Activated naive CD4-positive, alpha-beta T cell treated with anti-CD3 and anti-CD28 coated beads, Interleukin-2, amount 50 U/mL, for 72 hours (primary cell): Measurements from ENCODE around the gene LGI4. TPM values are rescaled to one million over a fixed set of nuclear protein-coding genes. Genes with fewer than 3 reads are reported as not detected.

Experiments used
- ATAC-seq, 2 donors: fragments of 150-1000 bp; cut with Tn5 transposase; 2 replicates each; pipeline ENCODE4 v1.10.0; 2021; ENCODE audit warnings: mild to moderate bottlenecking in 2 of 2, moderate library complexity in 2 of 2
- DNase-seq, 2 donors: peaks; one replicate each; pipeline ENCODE4 v3.0.0; 2021 to 2022; ENCODE audit warnings: low spot score in 2 of 2
- H3K27ac Mint-ChIP-seq, 2 donors: one replicate each; pipeline ENCODE4 v1.8.0; 2022; ENCODE audit warnings: mild to moderate bottlenecking in 2 of 2, mixed read lengths in 2 of 2
- H3K36me3 Mint-ChIP-seq, 2 donors: one replicate each; pipeline ENCODE4 v1.8.0; 2022; ENCODE audit warnings: mixed read lengths in 2 of 2
- H3K9me3 Mint-ChIP-seq, 2 donors: one replicate each; pipeline ENCODE4 v1.8.0; 2022; ENCODE audit warnings: mixed read lengths in 2 of 2
- total RNA-seq, 2 donors: library from RNA; stranded (reverse); gene quantifications; one replicate each; pipeline ENCODE4 v1.2.3, GENCODE V29; 2022

LGI4 gene
- total RNA-seq, 2 donors from 2014 or later, result 1.5 to 2.7 TPM

DNA sequence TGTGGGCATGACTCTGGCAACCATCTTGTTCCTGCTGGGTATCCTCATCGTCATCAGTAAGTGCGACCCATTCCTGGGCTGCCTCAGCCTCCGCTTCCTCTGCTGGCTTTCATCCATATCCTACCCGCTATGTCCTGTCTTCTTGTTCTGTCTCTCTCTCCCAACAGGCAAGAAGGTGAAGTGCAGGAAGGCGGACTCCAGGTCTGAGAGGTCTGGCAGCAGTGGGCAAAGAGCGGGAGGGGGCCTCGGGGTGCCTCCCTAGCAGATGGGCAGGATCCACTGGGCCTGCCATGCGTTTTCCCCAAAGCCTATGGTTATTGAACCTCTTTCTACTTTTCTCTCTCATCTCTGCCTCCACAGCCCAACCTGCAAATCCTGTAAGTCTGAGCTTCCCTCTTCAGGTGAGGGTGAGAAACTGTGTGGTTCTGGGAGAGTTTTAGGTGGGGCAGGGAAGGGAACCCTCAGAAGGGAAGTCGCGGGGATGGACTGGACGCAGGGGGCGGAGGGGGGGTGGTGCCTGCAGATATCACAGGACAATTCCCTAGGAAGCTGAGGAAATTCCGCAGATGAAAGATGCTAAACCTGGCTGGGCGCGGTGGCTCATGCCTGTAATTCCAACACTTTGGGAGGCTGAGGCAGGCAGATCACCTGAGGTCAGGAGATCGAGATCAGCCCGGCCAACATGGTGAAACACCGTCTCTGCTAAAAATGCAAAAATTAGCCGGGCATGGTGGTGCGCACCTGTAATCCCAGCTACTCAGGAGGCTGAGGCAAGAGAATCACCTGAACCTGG is 16.6 kb upstream of the LGI4 start:
- ATAC-seq, result no peak

DNA sequence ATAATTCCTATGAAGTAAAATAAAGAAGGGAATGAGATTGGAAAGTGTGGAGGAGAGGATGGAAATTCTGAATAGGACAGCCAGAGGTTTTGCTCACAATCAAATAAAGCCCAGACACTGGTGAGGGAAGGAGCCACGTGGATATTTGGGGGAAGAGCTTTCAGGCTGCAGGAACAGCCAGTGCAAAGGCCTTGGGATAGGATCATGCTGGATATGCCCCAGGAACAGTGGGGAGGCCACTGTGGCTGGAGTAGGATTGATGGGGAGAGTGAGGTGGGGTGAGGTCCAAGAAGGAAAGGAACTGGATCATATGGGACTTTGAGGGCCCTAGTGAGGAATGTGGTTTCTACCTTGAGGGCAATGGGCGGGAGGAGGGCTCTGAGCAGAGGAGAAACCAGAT is 15.6 kb upstream of the LGI4 start:
- no peak for ATAC-seq
- Mint-ChIP-seq H3K27ac (no peak overlapping the region), H3K9me3 (no peaks in the 10 kb centered on the region), H3K36me3 (peaks cover 9 to 10% of the 10 kb centered on the region in 2 donors)
- DNase-seq, result no peak

More for the DNA sequence above, 16.6 kb upstream of the LGI4 start:
- Mint-ChIP-seq H3K36me3 (peaks cover 19 to 20% of the 10 kb centered on the region in 2 donors), H3K27ac (no peak overlapping the region), H3K9me3 (no peaks in the 10 kb centered on the region)
- DNase-seq, result no peak

DNA sequence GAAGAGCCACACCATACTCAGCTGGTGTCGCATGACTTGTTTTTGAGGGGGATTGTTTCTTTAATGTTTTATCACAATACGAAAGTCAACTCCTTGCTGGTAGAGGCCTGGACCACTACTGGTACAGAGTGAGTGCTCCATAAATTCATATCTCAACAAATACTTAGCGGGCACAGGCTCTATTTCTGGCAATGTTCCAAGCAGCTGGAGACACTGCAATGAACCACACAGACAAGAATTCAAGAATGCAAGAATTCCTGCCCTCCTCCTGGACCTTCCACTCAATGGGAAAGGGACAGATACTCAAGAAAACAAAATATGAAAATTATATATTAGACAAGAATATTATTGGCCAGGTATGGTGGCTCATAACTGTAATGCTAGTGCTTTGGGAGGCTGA is 14.6 kb upstream of the LGI4 start:
- H3K27ac Mint-ChIP-seq, result no peak overlapping the region
- DNase-seq, result no peak
- ATAC-seq, result no peak
- H3K36me3 Mint-ChIP-seq, result no peaks in the 10 kb centered on the region
- H3K9me3 Mint-ChIP-seq, result no peaks in the 10 kb centered on the region

DNA sequence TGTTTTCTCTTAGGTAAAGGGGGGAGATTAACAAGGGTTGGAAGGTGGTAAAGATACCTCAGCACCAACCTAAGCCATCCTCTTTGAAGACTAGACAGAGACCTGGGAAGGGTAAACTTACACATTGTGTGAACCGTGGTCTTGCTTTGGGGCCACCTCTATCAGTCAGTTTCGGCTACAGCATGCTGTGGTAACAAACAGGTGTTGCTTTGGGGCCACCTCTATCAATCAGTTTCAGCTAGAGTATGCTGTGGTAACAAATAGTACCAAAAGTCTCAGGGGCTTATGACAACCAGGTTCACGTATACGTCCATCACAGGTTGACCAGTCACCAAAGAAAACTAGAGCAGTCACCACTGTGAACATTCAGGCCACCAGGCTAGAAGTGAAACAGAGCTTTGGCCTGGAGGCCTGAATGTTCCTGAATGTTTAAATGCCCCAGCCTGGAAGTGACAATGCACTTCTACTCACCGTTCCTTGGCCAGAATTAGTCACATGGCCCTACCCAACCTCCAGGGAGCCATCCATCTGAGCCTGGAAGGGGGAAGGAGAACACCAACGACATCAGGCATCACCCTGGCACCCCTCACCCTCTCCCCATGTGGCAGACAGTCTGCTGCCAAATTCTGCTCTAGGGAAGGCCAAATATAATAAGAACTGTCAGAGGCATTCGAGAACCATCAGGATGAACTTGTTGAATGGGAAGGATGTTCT is 12.0 kb upstream of the LGI4 start:
- ATAC-seq (no peak), DNase-seq (no peak)
- Mint-ChIP-seq H3K9me3 (no peaks in the 10 kb centered on the region), H3K36me3 (no peaks in the 10 kb centered on the region), H3K27ac (peak overlapping the region in 1 of 2 donors; percentile 45)

DNA sequence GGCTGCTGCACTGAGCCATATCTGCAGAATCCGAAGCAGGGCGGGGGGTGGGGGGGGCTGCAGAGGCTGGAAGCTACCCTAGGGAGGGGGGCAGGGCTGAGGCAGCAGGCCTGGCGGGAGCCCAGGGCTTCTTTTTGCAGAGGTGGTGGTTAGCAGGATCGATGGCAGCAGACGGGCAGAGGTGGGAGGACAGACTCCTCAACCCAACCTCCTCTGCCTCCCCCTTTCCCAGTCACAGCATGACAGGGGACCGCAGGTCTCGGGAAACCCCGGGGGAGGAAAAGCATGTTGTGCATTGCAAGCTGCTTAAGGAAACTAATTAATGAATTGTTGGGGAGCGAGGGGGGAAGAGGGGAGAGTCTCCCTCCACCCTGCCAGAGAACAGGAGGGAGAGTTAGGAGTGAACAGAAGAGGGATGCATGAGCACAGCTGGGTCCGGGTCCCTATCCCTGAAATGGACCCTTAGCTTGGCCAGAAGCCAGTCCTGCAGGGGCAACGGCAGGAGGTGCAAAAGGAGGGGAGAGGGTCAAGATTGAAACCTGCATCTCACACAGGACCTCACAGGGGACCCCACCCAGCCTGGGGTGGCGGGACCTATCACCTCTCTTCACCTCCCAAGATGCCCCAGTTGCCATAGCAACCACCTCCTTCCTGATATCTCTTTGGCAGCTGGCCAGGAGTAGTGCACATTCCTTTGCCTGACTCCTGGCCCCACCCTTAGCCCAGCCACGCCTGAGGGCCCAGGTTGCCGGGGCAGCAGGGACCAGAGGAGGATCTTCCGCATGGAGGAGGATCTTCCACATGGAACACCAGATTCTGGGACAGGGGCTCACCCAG is 10.0 kb upstream of the LGI4 start:
- no peak for ATAC-seq
- no peak overlapping the region for H3K27ac Mint-ChIP-seq
- H3K36me3 Mint-ChIP-seq, result no peaks in the 10 kb centered on the region
- no peak for DNase-seq
- H3K9me3 Mint-ChIP-seq, result no peaks in the 10 kb centered on the region

DNA sequence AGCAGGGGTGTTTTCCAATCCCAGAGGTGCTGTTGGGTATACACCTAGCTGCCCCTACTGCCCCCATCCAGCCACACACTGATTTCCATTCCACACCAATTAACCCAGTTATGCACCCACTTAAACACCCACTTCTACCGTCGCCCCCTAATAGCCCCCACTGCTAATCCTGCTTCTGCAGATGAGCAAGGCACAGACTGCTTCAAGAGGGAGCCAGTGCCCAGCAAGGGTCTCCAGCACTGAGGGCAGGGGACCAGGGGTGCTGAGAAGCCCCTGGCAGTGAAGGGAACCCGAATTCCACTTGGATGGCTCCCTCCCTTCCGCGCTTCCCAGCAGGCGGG is 9.4 kb upstream of the LGI4 start:
- no peaks in the 10 kb centered on the region for H3K9me3 Mint-ChIP-seq
- no peak overlapping the region for H3K27ac Mint-ChIP-seq
- H3K36me3 Mint-ChIP-seq, result no peaks in the 10 kb centered on the region
- DNase-seq, result no peak
- ATAC-seq, result no peak

DNA sequence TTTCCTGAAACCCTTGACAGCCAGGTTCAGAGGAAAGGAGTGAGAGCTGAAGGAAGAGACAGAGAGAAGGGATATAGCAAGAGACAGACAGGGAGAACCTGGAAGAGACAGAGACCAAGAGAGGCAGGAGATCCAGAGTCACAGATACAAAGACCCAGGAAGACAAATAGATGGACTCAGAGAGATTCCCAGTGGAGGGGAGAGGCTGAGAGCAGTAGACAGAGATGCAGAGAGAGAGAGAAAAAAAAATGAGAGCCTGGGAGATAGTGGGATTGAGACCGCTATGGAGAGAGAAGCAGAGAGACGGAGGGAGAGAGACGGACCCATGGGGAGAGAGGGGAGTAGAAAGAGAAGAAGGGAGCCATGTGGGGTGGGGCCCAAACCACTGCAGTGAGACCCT is 9.0 kb upstream of the LGI4 start:
- Mint-ChIP-seq H3K9me3 (no peaks in the 10 kb centered on the region), H3K27ac (no peak overlapping the region), H3K36me3 (no peaks in the 10 kb centered on the region)
- ATAC-seq, result no peak
- DNase-seq, result no peak

DNA sequence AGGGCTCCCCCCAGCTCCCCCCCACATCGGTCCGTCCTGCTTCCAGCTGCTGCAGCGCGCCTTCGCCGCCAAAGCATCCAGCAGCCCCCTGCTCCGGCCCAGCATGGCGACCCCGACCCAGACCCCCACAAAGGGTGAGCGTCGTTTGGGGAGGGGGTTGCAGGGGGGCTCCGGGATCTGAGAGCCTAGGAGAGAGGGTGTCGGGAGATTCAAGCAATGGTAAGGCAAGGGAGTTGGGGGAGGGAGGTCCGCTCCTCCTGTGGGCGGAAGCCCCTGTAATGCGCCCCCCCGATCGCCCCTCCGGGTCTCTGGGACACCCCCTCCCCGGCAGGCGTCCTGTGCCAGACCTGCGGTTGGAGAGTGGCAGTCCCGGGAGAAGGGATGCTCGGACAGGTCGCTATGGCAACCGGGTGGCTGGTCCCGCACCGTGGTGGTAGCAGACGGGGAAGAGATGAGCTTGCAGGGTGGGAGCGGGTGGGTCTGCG is 8.4 kb upstream of the LGI4 start, which contains the start of gene FXYD7:
Gene FXYD7 (plus strand): TSS at position 25 of the 485 bp plus-strand sequence. CDS start 79 bp downstream, at position 104.
- Mint-ChIP-seq H3K9me3 (no peaks in the 10 kb centered on the region), H3K36me3 (no peaks in the 10 kb centered on the region), H3K27ac (no peak within 1 kb of the TSS)
- DNase-seq (no peak), ATAC-seq (no peak)

DNA sequence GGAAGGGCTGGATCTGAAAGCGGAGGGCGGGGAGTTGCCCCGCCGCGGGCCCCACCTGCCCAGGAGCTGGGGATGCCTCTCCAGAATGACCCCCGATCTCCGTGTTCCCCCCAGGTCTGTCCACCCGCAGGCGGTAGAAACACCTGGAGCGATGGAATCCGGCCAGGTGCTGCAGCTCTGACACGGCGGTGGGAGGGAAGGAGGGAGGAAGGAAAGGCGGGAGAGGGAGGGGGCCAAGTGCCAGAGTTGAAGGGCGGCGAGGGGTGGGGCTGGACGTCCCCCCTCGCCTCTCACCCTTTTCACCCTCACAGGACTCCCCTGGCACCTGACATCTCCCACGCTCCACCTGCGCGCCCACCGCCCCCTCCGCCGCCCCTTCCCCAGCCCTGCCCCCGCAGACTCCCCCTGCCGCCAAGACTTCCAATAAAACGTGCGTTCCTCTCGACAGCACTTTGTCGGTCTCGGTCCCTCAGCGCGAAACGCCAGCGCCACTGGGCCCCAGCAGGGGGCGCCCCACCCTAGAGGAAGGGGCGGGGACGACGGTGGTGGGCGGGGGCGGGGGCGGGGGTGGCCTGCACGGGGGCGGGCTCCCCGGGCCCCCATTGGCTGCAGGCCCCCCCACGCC is 7.9 kb upstream of the LGI4 start:
- ATAC-seq, result peak; percentile 11 to 25
- H3K9me3 Mint-ChIP-seq, result no peaks in the 10 kb centered on the region
- no peak overlapping the region for H3K27ac Mint-ChIP-seq
- H3K36me3 Mint-ChIP-seq, result no peaks in the 10 kb centered on the region
- DNase-seq, result peak in 1 of 2 donors; percentile 86

DNA sequence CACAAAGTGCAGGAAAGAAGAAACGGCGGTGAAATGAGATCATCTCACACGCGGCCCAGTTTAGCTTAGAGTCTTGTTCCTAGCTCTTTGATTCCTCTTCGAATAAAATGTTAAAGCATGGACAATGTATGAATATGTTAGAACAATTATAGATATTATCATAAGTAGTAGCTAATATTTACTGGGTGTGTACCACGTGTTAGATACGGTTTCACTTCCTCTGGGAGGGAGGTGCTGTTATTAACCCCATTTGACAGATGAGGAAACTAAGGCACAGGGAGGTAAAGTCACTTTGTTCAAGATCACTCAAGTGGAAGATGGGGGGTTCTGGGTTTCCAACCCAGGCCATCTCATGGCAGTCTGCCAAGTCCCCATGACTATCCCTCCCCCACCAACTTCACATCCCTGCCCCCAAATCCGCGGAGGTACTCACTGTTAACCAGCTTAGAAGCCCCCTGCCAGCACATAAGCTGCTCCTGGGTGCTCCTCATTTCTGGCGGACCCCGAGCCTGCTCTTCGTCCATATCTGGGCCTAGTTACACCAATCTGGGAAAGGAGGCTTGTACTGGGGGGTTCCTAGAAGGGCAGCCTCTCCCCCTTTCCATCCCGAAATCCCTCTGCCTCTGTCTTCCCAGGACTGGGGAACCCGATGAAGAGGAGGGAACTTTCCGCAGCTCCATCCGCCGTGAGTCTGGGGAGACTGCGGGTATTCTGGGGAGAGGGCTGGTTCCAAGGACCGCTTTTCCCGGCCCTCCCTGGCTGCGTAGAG is 7.2 kb upstream of the LGI4 start:
- Mint-ChIP-seq H3K36me3 (no peaks in the 10 kb centered on the region), H3K9me3 (no peaks in the 10 kb centered on the region), H3K27ac (peak overlapping the region in 1 of 2 donors; percentile 90)
- DNase-seq (no peak), ATAC-seq (no peak)

DNA sequence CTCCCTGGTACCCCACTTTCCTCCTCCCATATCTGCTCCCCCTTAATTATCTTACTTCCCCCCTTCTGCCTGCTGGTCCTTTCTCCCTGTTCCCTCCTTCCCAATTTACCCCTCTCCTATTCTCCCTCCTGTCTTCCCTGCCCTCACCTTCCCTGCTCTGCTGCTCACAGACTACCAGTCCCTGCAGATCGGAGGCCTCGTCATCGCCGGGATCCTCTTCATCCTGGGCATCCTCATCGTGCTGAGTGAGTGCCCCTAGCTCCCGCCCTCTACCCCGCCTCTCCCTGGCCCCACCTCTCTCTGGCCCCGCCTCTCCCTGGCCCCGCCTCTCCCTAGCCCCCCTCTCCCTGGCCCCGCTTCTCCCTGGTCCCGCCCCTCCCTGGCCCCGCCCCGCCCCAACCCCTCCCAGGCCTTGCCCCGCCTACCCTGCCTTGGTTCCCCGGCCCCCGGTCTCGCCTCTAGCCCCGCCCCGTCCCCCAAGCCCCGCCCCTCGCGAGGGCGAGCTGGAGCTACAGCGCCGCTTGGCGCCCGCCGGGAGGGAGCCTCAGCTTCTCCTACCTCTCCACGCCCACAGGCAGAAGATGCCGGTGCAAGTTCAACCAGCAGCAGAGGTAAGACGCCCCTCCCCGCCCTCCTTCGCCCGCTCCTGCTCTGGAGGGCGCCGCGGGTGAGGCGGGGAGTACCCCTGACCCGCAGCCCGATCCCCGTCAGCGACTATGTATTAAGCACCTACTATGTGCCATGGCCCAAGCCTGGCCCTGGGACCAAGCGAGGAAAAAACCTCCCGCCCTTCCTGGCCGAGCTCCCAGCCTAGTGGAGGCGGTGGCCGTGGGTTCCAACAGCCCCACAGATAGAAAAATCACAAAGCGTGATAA is 6.3 kb upstream of the LGI4 start:
- peak; percentile 85 to 90 for ATAC-seq
- peak overlapping the region in 1 of 2 donors; percentile 90 for H3K27ac Mint-ChIP-seq
- DNase-seq, result peak; percentile 91 to 98
- H3K36me3 Mint-ChIP-seq, result no peaks in the 10 kb centered on the region
- H3K9me3 Mint-ChIP-seq, result no peaks in the 10 kb centered on the region

DNA sequence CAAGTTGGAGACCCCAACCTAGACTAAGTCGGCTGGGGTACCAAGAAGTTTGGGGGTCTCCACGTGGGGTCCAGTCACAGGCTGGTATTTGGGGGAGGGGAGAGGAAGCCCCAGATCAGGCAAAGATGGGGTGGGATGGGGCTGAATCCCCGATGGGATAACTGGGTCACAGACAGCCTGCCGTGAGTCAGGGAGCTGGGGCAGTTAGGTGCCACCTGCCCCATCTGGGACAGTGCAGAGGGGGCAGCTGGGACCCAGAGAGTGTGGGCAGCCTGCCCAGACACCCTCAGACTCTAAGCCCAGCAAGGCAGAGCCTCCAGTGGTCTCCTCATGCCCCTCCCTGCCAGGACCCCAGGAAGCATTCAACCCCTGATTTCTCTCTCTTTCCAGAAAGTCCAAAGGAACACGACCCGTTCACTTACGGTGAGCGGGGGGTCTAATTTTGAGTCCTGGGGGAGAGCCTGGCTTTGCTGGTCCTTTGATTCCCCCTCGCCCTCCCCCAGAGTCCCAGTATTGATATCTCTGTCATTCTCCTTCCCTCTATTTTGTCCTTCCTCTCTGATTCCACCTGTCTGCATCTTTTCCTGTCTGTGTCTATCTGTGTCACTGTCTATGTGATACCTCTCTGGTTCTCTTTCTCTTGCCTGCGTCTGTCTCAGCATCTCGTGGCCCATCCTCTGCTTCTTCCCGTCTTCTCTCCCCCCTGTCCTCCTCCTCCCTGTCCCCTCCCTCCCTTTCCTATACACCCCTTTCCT is 5.5 kb upstream of the LGI4 start:
- H3K9me3 Mint-ChIP-seq, result no peaks in the 10 kb centered on the region
- DNase-seq (no peak), ATAC-seq (no peak)
- no peak overlapping the region for H3K27ac Mint-ChIP-seq
- H3K36me3 Mint-ChIP-seq, result no peaks in the 10 kb centered on the region

DNA sequence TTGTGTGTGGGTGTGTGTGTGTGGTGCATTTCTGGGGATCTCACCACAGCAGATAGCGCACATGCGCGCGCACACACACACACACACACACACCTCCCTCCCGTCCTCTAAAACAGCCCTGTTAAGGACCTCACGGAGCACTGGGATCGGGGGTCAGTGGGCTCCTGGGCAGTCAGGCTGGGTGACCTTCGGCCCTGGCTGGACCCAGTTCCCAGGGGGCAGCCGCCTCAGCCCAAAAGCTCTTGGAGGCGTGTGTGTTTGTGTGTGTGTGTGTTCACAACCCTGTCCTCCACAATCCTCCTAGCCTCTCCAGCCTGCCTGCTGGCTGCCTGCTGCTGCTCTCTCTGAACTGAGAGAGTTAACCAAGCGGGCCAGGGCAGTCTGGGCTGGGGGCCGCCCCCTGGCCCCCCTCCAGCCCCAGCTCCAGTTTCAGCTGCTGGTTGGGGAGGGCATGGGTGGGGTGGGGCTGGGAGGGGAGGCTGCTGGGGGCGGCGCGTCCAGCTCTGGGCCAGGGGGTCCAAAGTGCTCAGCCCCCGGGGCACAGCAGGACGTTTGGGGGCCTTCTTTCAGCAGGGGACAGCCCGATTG is 3.5 kb upstream of the LGI4 start, which contains the start of gene FXYD1:
Gene FXYD1 (plus strand): TSS at position 520 of the 588 bp plus-strand sequence. CDS start 1,256 bp downstream, outside the sequence.
- DNase-seq, result no peak
- H3K9me3 Mint-ChIP-seq, result no peaks in the 10 kb centered on the region
- H3K36me3 Mint-ChIP-seq, result no peaks in the 10 kb centered on the region
- no peak within 1 kb of the TSS for H3K27ac Mint-ChIP-seq
- ATAC-seq, result no peak
